Measurements from ENCODE around the gene CCDC184.
"Not testable (repeated sequence)": the region's sequence is repeated elsewhere in the genome, so short reads cannot be mapped to it uniquely, and the experiment has no call there.

Gene CCDC184

DNA sequence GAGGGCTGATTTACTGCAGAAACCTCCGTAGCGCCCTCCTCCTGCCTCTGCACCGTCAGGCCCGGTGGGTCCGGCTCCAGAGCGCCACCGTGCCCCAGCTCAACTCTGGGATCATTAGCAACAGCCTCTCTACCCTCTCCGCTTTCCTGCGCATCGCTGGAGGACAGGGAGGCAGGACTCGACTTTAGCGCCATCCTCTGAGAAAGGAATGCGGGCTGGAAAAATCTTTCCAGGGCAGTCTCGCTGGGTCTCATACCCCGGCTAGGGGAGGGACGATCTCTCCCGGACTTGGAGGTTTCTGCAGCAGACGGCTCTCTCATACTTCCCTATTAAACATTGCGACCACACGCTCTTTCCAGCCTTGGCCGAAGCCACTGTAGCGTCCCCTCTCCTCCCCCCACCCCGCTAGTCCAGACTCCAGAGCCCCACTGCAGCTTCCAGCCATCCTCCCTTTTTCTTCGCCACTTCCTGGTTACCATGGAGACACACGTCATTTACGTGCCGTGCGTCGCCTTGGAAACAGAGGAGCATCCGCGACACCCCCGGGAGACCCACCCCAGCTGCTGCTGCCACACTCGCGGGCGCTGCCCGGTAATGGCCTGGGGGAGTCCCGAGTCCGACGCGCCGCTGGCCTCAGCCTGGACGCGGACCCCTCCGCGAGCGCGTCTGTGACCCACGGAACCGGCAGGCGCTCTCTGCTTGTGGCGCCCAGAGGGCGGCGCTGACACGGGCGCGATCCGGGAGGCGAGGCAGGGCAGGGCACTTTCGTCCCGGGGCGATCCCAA lies at the start of gene CCDC184:
TSS of gene CCDC184 (plus strand) at position 554 of the 785 bp plus-strand sequence. CDS start 479 bp downstream, outside the sequence.
- peak; percentile 69 for DNase-seq

DNA sequence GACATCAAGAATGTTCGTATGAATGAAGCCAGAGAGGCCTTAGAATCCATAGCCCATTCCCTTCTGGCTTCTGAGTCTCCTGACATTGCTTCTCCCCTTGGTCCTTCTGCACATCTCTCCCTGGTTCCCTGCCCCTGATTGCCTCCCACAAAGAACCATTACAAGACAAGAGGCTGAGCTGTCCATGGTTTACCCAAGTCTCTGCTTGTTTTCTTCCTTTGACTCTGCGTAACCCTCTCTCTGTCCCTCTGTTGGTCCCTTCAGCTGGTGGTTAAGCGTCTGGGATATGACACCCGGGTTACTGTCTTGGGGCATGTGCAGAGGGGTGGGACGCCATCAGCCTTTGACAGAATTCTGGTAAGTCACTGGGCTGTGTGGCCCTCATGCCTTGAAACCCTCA lies 48.4 kb upstream of the CCDC184 start:
- DNase-seq, result no peak

- DNase-seq, result no peak
These were observed 40.4 kb upstream of the CCDC184 start for GRCh38 chr12:48142818-48143674.

- DNase-seq, result no peak
These were observed 39.5 kb upstream of the CCDC184 start for GRCh38 chr12:48143898-48144297.

- no peak for DNase-seq
These were observed 37.5 kb upstream of the CCDC184 start for GRCh38 chr12:48145981-48146380.

DNA sequence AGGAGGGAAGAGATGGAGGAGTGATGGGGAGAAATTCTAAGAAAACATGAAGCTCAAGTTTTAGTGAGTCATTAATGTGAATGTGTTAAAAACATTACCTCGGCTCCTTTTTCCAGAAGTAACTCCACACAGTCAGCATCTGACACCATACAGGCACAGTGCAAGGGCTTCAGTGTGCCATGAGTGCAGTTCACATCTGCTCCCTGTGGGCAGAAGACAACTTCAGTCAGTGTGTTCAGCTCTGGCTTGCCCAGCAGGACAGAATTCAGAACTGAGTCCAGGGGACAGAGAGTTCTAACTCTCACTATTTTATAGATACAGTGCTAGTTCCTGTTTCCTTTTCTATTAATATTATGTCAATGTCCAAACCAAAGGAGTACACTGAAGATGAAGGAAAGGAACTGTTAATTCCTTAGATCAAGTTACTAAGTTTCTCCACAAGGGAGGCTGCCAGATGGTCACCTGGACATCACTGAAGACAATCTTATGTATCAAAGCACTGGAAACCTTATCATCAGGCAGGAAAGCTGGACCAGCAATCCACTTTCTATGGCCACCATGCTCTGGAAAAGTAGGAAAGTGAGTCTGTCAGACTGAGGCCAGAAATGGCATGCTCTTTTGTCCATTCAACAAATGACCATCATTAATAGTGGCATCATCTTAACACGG lies 32.2 kb upstream of the CCDC184 start:
- DNase-seq, result no peak

DNA sequence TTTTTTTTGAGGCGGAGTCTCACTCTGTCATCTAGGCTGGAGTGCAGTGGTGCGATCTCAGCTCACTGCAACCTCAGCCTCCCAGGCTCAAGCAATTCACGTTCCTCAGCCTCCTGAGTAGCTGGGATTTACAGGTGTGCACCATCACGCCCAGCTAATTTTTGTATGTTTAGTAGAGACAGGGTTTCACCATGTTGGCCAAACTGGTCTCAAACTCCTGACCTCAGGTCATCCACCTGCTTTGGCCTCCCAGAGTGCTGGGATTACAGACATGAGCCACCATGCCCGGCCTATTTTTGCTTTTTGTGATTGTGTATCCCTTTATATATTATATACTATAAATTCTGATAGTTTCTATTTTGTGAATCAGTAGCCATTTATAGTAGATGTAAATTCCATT lies 27.7 kb upstream of the CCDC184 start:
- DNase-seq, result not testable (repeated sequence)

DNA sequence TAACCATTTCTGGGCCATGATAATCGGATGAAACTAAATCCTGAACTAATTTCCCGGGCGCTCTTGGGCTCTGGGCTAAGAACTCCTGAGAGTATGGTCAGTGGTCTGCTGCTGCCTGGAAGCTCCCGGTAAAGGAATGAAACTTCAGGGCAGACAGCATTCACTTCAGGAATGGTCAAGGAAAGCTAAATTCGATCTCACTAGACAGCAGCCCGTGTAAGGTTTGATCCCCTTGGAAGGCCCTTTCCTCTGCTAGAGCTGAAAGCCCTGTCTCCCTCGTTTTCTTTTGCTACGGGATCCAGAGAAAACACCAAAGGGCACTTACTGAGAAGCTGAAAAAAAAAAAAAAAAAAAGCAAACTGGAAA lies 26.8 kb upstream of the CCDC184 start:
- no peak for DNase-seq

GRCh38 chr12:48157018-48157888 lies 26.2 kb upstream of the CCDC184 start, which contains the start of gene ASB8:
TSS of gene ASB8 (minus strand) at chr12:48157515. CDS start at chr12:48153496, 4,019 bp downstream.
- DNase-seq, result peak; percentile 97

GRCh38 chr12:48157889-48158370 lies 25.5 kb upstream of the CCDC184 start:
- DNase-seq, result no peak

DNA sequence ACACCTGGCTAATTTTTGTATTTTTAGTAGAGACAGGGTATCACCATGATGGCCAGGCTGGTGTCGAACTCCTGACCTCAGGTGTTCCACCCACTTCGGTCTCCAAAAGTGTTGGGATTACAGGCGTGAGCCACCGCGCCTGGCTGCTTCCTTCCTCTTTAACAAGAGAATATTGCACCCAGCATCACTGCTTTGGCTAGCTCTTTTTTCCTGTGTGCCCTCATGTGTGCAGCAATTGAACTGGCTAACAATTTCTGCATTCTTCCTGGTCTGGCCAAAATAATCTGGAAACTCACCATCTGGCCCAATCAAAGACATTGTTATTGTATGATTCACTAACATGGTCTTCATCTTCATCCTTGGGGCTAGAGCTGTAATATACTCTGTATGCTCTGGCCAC lies 23.4 kb upstream of the CCDC184 start:
- DNase-seq, result no peak

DNA sequence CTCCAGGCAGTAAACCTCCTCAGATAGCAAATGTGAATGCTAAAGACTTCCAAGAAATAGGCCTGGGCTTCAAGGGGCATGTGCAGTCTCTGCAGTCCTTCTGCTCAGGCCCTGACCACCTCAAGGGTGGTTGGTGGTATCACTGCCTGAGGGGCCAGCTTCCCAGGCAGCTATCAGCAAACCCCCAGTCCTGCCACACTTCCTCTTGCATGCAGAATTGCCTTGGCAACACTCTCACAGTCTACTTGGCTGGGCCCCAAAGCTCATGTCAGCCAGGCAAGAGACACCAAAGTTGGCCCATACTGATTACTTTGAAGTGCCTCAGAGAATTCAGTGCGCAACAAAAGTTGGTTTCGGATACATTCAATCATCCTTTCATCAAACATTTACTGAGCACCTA lies 22.6 kb upstream of the CCDC184 start:
- no peak for DNase-seq

DNA sequence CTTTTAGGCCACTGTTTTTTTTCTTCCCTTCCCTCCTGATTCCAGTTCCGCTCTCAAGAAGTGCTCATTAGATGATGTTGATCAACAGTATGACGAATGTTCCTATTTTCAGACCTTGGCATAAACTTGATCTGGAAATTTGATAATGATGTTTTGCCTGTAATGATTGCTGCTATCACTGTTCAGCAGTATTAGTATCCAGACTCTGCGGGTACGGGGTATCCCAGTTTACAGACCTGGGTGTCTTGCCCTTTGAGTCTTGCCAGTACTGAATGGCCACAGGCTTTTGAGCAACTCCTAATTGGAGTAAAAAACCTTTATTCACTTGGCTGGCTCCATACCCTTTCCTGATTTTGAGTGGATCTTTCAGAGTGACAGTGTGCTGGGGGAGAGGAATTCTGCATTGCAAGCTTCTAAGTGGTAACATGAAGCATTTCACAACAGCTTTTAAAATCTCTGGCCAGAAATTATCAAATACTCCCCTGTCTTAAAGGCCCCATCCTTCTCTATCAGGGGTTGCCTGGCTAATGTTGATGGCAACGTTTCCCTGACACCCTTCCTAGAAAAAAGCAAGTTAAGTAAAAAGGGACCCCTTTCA lies 20.2 kb upstream of the CCDC184 start:
- DNase-seq, result no peak

DNA sequence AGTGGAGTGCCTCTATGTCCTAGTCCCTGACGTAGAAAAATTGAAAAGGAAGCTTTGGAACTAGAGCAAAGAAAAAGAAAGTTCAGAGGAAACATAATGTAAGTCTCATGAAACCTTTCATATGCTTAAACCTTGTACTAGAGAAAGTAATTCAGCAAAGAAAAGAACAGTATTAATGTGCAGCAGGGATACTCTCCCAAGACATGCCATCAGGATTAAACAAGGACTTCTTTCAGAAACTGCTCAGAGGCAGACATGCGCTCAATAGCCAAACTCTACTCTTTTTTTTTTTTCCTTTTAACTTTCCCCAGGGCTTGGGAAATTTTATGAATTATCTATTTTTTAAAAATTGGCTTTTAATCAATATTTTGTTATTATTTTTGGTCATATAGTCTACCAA lies 19.0 kb upstream of the CCDC184 start:
- no peak for DNase-seq

DNA sequence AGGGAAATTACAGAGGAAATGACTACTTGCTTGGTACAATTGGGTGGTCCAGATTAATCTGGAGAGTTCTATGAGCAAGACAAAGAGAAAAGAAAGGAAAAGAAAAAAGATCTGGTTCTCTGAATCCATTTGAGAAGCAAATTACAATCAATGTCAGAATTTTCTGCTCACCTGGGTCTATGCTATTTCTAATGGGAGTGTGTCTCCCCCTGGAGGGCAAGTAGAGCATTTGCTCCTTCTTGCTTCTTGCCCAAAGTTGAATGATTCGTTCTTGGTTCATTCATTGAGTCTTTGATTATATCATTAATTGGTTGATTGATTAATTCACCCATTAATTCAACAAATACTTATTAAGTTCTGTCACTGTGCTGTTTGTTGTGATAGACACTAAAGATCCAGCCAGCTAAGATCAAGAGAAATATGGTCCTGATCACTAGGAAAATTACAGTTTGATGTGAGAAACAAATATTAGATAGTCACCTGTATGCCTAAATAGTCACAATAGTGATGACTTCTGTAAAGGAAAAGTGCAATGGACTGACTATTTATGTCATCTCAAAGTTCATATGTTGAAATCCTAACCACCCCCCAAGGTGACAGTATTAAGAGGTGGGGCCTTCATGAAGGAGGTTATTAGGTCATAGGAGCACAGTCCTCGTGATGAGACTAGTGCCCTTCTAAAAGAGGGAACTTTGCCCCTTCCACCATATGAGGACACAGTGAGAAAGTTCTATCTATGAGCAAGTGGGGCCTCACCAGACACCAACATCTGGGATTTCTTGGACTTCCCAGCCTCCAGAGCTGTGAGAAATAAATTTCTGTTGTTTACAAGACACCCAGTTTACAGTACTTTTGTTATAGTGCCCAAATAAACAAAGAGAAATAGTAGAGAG lies 18.1 kb upstream of the CCDC184 start:
- peak; percentile 58 for DNase-seq

DNA sequence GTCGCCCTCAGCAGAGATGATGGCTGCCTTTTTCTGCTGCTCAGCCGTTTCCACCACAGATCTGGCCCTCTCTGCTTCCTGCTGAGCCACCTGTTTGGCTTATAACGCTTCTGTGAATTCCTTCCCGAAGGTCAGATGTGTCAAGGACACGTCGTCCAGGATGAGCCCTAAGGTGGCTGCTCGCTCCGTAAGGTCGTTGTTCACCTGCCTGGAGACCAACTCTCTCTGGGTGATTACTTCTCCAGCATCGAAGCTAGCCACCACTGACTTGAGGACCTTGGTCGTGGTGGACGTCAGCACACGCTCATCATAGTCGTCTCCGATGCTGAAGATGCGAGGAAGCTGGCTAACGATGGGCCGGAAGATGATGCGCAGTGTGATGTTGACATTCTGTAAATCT lies 14.4 kb upstream of the CCDC184 start:
- DNase-seq, result no peak

DNA sequence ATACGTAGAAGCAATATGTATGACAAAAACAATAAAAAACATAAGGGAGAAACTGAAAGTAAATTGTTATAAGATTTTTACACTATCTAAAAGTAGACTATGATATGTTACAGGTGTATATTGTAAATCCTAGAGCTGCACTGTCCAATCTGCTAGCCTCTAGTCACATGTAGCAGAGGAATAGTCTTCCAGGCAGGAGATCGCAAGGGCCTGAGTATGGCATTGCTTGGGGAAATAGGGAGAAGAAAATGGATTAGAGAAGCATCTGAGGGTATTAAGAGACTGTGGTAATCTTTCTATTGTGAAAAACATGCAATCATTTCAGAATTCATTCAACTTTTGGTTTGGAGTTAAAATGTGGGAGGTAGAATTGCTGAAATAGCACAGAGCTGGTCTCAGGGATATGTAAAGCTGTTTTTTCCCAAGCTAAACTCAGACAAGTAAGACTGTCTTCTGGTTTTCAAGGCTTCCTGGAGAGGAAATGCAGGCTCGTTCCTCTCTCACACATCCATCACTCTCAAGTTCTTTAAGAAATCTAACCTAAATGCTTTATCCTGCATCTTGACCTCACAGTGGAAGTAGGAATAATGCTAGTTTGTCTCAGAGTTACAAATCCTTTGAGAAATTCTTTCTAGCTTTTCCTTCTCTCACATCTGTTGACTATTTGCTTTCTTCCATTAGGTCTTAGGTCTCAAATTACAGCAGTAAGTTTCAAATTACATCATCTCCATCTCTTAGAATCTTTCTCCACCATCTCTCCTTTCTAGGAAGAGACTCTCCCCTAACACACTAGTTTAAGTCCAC lies 7.6 kb upstream of the CCDC184 start:
- no peak for DNase-seq

DNA sequence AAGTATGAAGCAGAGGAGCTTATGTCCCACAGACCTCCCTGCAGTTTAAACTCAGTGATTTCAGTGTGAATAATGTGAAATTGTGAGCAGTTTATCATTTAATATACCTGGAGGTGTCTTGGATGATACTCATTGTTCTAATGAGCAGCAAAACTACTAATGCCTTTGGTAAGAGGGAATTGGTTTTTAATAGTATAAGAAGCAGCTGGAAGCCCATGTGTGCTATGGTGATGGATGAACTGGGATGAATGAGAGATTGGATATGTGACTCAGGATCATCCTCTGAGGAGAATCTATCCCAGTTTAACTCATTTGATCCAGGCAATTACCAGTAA lies 7.1 kb upstream of the CCDC184 start:
- DNase-seq, result no peak

DNA sequence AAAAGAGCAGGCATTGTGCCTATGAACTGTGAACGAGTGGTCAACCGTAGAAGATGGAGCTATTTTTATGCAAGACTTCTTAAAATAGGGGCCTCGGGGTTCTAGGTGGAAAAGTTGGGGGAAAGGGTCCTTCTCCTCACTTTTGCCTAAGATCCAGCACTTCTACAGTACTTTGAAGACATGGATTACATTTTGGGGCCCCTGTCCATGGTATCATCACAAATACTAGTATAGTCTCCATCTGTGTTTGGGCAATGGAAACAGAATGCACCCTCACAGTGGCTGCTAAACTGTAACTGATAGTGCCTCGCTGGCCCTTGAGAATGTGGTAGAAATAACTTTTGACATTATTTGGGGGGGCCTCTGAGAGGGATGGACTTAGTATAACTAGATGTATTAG lies 5.5 kb upstream of the CCDC184 start:
- DNase-seq, result no peak

- no peak for DNase-seq
These were observed 4.0 kb upstream of the CCDC184 start for GRCh38 chr12:48179466-48179865.
